NCI-H1694 (cell line): ENCODE data around the gene CLIC6.
"Not testable (repeated sequence)": the region's sequence is repeated elsewhere in the genome, so short reads cannot be mapped to it uniquely, and the experiment has no call there.

ENCODE experiments used
- DNase-seq: peaks from one replicate; lab custom pipeline; 2025; lab: John Stamatoyannopoulos, UW

CLIC6 gene

DNA sequence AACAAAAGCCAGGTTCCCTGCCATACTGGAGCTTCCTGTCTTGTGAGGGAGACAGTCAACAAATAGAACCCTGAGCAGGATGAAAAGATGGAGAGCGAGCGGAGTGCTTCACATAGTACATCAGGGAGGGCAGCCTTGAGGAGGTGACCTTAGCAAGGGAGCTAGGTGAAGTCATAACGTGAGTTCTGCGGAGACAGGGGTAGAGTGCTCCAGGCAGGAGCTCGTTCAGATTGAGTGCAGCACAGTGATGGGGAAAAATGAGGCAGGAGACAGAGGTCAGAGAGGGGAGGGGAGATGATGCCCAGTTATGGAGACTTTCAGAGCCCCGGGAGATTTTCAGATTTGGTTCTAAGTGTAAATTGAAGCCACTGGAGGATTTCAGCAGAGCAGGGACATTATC, 15.3 kb upstream of the CLIC6 start:
- no peak for DNase-seq

GRCh38 chr21:34661848-34662247, 6.9 kb upstream of the CLIC6 start:
- no peak for DNase-seq

DNA sequence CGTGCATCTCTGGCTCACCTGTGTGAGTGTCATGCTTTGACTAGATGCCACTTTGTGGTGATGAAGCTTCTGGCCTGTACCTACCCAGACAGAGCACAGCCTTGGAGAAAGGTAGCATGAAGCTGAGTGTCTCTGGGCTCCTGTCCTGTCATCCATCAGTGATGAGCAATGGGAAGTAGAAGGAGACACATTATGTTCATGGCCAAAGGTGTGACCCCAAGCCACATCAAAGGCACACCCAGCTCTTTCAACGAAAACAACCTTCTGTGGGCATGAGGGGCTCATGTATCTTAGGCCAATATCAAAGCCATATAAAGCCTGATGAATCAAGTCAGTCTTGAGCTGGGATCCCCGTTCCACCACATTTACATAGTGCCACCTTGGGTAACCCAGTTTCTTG, 1.0 kb upstream of the CLIC6 start:
- DNase-seq = no peak

GRCh38 chr21:34669149-34669879, 520 bp downstream of the CLIC6 start:
- DNase-seq = no peak

GRCh38 chr21:34669880-34670219, 1.1 kb downstream of the CLIC6 start:
- not testable (repeated sequence) for DNase-seq

DNA sequence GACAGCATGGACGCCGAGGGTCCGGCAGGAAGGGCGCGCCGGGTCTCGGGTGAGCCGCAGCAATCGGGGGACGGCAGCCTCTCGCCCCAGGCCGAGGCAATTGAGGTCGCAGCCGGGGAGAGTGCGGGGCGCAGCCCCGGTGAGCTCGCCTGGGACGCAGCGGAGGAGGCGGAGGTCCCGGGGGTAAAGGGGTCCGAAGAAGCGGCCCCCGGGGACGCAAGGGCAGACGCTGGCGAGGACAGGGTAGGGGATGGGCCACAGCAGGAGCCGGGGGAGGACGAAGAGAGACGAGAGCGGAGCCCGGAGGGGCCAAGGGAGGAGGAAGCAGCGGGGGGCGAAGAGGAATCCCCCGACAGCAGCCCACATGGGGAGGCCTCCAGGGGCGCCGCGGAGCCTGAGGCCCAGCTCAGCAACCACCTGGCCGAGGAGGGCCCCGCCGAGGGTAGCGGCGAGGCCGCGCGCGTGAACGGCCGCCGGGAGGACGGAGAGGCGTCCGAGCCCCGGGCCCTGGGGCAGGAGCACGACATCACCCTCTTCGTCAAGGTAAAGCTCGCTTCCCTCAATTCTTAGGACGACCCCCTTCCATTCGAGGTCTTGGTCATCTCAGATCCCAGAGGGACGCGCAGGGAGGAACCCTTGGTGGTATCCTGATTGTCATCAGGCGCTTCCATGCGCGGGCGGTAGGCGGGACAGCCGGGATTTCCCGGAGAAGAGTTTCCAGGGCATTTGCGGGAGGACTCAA, 1.6 kb downstream of the CLIC6 start:
- no peak for DNase-seq

DNA sequence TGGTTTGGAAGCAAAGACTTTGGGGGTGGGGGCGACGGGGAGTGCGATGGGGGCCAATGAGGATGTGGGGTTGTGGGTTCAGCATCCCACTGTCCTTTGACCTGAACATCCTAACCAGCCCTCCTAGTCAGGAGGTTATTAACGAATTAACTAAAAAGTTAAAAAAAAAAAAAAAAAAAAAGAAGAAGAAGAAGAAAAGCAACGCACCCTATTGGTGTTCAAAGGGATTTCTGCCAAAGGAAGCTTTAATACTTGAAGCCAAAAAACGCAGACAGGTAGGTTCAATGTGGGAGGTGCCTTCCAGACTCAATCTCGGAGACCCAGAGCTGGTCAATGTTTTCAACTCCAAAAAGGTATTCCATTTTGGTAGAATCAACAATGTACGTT, 2.2 kb downstream of the CLIC6 start:
- no peak for DNase-seq

- DNase-seq = no peak
Observed at GRCh38 chr21:34671462-34671861, 2.7 kb downstream of the CLIC6 start.

GRCh38 chr21:34671891-34672290, 3.1 kb downstream of the CLIC6 start:
- no peak for DNase-seq

GRCh38 chr21:34673006-34673405, 4.2 kb downstream of the CLIC6 start:
- no peak for DNase-seq

DNA sequence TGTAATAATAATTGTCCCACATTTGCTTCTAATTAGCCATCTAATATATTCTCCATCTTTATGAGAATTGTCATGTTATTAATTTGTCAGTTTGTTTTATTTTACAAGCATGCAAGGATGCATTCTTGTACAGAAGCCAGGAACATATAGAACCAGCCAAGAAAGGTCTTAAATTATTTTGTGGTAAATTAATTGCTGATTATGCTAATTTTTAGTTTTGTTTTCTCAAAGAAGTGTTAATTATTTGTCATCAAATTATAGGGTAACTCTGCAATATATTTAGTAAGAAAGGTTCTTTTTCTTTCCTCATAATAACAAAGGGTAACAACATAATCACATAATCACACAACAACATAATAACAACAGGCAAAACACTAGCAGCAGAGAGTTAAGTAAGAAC, 5.7 kb downstream of the CLIC6 start:
- no peak for DNase-seq

DNA sequence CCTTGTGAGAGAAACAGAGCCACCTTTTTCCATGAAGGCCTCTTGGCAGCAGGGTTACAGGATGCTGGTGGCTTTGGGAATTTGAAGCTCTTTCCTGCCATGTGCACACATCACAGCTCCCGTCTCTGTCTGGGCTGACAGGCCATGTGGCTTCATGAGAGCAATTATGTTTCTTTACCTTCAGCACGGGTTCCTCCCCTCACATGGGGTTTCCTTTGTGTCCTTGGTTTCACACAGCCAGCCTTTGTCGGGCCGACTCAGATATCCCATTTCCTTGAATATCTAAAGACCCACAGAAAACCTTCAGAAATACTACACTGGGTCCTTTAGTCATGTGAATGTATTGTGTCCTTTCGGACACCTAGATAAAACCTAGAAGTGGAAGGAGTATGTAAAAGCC, 7.1 kb downstream of the CLIC6 start:
- DNase-seq = no peak

- DNase-seq = no peak
Observed at GRCh38 chr21:34679051-34679450, 10.3 kb downstream of the CLIC6 start.

DNA sequence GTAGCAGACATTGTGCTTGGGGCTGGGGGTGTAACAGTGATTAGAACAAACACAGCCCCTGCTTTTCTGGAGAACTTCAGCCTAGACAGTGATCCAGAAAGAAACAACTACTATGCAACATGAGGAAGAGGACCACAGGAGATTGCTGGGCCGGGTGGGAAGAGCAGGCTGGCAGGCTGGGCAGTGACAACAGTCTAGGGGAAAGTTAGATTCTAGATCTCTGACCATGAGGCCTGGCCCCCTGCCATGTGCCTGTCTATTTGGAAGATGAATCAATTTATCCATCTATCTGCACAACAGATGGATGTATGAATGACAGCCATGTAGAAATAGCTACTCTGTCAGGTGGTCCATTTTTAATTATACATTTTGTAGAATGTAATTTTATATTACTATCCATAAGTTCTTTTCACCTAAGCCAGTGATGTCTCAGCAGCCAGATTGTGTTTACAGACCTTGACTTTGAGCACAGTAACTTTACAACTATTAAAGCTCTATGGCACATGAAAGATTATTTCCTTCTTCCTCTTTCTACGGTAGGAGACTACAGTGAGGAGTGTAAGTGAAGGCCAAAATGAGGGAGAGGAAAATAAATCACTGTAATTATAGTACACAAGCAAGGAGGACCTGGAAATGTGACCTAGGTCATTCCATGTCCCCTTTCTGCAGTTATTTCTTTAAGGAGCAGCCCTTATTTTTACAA, 15.5 kb downstream of the CLIC6 start:
- DNase-seq = no peak

- no peak for DNase-seq
Observed at GRCh38 chr21:34687065-34687464, 18.3 kb downstream of the CLIC6 start.

- DNase-seq = no peak
Observed at GRCh38 chr21:34687745-34688144, 19.0 kb downstream of the CLIC6 start.

DNA sequence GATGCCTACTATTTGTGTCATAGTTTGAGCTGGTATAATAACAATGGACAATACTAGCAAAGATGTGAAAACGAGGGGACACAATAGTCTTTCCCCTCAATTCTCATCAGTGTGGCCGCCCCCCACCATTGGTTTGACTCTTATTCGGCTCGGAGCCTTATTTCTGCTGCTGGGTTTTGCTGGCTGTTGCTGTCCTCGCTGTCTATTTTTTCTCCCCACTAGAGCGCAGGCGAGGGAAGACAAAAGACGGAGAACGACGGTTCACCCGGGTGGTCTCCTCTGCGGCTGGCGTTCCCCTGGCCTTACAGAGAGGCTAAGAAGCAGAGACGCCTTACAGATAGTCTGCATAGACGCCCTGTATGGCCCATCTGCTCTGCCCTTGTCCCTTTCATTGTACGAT, 19.4 kb downstream of the CLIC6 start:
- DNase-seq = no peak

- no peak for DNase-seq
Observed at GRCh38 chr21:34688715-34689114, 19.9 kb downstream of the CLIC6 start.

GRCh38 chr21:34690041-34690792, 21.4 kb downstream of the CLIC6 start:
- no peak for DNase-seq

- no peak for DNase-seq
Observed at GRCh38 chr21:34690793-34691175, 22.0 kb downstream of the CLIC6 start.

- DNase-seq = no peak
Observed at GRCh38 chr21:34691390-34692032, 22.7 kb downstream of the CLIC6 start.

- DNase-seq = no peak
Observed at GRCh38 chr21:34692458-34693020, 23.7 kb downstream of the CLIC6 start.
